GM12874 (cell line): ENCODE data around the gene PTPN1.

Source experiments
- TF ChIP-seq, protein P1 (sequence below): IDR thresholded peaks from 2 replicates; pipeline ENCODE4 v1.5.1; 2011; ENCODE audit warnings: low read depth, mild to moderate bottlenecking, control low read depth, low read length, moderate library complexity; ENCODE audit not compliant: insufficient read depth

PTPN1 gene

DNA sequence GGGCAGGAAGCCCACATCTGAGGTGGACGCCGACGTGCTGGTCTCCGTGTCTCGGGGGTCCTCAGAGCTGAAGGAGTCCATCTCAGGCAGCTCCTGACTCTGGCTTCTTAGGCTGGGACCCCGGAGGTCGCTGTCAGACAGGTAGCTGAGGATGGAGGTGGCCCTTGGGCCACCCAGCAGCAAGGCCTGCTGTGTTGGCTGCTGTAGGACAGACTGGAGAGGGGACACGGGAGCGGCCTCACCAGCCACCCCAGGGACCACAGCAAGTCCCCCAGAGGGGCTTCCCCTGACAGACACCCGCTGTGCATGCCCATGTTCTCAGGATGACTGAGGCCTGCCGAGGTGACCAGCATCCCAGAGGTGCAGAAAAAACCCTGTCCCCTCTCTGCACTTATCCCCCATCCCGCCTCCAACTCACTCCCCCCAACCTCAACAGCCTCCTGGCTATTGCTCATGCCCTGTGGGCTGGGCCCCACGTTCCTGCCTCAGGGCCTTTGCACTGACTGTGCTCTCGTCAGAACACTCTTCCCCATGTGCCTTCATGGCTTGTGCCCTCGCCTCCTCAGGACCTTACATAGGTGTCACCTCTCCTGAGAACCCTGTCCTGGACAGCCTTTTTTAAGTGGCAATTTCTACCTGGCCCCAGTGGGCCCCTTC is 92.4 kb downstream of the PTPN1 start:
- TF ChIP-seq, protein P1, sequence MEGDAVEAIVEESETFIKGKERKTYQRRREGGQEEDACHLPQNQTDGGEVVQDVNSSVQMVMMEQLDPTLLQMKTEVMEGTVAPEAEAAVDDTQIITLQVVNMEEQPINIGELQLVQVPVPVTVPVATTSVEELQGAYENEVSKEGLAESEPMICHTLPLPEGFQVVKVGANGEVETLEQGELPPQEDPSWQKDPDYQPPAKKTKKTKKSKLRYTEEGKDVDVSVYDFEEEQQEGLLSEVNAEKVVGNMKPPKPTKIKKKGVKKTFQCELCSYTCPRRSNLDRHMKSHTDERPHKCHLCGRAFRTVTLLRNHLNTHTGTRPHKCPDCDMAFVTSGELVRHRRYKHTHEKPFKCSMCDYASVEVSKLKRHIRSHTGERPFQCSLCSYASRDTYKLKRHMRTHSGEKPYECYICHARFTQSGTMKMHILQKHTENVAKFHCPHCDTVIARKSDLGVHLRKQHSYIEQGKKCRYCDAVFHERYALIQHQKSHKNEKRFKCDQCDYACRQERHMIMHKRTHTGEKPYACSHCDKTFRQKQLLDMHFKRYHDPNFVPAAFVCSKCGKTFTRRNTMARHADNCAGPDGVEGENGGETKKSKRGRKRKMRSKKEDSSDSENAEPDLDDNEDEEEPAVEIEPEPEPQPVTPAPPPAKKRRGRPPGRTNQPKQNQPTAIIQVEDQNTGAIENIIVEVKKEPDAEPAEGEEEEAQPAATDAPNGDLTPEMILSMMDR, result no peak

DNA sequence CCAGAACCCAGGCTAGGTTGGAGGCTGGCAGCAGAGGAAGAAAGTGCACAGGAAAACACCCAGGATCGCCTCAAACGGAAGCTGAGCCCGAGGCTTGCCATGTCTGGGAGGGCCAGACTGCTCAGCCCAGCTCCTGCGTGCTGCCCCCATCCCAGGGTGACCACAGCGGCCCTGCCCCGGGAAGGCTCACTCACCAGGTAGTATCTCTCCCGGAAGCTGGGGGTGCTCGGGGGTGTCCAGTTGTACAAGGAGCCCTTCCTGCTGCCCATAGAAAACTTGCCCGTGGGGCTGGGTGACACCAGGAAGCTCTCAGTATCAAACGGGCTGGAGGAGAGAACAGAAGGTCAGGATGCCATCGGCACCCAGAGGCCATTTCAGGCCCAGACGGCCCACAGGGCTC is 94.3 kb downstream of the PTPN1 start:
- TF ChIP-seq, protein P1, result no peak

DNA sequence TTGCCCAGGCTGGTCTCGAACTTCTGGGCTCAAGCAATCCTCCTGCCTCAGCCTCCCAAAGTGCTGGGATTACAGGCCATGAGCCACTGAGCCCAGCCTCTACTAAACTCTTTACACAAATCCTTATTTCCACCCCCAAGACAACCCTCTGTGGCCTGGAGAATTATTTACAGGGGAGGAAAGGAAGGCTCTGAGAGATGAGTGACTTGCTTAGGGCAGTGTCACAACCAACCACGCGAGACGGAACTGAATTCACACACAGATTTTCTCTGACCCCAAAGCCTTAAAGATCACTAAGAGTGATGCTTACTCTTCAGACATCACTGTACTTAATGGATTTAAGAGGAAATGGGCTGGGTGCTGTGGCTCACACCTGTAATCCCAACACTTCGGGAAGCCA is 95.0 kb downstream of the PTPN1 start:
- TF ChIP-seq, protein P1, result no peak

DNA sequence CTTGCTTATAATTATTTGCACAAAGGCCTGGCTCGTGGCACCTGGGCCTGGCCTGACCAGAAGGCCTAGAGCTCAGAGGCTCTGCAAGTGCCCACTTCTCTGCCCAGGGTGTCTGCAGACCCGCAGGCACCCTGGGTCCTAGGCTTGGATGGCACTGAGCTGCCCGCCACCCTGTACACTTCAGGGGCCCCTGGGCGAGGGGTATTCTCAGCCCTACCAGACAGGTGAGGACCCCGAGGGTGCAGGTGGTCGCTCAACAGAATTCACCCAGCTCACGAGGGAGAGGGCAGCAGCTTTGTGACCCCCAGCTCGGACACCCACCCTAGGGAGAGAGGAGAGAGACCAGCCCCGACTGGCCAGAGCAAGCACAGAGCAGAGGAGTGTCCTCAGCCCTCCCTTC is 97.3 kb downstream of the PTPN1 start:
- TF ChIP-seq, protein P1, result no peak

DNA sequence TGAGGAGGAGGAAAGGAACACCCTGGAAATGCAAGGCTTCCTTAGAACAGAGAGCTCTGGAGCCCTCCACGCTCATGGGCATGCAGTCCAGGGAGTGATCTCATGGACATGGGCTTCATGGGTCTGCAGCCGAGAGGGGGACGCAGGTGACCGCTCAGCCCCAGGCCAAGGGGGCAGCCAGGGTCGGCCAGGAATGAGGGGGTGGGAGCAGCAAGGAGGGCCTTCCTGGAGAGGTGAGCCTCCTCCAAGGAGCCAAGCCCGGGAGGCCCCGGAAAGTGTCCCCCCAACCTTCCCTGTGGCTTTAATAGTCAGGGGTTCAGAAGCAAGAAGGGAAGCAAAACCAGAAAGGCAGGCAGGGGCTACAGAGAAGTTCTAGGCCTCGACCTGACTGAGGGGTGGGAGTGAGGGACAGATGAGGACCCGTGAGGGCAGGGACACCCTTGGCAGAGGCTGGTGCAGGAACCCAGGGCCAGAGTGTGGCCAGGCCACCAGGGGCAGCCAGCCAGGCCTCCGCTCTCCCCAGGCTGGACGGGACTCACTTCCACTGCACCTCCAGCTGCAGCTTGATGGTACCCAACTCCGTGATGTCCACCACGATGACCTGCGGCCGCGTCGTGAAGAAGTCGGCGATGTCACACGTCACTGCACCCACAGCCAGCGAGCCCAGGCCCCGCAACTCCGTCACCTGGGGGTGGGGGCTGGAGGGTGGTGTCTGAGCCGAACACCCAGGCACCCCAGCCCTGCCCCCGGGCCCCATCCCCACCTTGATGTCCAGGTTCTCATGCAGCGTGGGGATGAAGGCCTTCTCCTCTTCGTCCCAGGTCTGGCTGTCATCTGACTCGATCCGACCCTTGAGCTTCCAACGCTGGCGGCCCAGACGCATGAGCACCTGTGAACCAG is 97.9 kb downstream of the PTPN1 start:
- TF ChIP-seq, protein P1, result no peak

DNA sequence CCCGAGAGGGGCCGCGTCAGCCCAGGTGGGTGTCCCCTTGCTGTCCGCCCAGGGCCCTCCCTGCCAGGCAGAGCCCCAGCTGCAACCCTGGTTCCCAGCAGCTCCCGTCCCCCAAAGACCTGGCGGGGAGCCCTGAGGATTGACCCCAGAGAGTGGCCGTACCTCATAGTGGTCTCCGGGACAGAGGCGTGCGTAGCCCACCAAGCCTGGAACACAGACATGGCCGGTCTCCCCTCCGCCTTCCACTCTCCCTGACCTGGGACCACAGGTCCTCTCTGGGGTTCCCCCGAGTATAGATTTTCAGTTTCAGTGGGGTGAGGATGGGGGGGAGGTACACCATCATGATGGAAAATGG is 98.5 kb downstream of the PTPN1 start:
- TF ChIP-seq, protein P1, result no peak

DNA sequence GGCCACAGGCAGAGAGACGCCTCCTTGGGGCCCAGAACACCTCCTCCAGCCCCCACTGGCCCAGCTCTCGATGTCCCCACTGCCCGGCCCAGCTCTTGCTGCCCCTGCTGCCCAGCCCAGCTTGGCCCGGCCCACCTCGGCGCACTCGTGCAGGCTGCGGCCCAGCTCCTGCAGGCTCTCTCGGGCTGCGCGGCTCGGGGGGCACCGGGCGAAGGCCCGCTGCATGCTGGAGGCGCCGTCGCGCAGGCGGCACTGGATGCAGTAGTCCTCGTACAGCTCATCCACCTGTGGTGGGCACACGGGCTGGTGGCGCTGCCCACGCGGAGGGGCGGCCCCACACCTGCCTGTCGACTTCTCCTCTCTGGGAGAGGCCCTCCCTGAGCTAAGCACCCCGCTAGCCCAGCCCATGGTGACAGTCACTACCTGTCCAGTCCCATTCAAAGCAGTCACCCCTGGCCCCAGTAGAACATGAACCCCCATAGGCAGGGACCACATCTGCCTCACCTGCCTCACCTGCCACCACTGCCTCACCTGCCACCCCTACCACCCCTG is 99.3 kb downstream of the PTPN1 start:
- TF ChIP-seq, protein P1, result no peak
